ENCODE data around the gene ACKR3. TPM values are rescaled to one million over a fixed set of nuclear protein-coding genes. Genes with fewer than 3 reads are reported as not detected.

ACKR3 gene
- polyA plus RNA-seq, 1 donor from 2014 or later, result 1.7 TPM

DNA sequence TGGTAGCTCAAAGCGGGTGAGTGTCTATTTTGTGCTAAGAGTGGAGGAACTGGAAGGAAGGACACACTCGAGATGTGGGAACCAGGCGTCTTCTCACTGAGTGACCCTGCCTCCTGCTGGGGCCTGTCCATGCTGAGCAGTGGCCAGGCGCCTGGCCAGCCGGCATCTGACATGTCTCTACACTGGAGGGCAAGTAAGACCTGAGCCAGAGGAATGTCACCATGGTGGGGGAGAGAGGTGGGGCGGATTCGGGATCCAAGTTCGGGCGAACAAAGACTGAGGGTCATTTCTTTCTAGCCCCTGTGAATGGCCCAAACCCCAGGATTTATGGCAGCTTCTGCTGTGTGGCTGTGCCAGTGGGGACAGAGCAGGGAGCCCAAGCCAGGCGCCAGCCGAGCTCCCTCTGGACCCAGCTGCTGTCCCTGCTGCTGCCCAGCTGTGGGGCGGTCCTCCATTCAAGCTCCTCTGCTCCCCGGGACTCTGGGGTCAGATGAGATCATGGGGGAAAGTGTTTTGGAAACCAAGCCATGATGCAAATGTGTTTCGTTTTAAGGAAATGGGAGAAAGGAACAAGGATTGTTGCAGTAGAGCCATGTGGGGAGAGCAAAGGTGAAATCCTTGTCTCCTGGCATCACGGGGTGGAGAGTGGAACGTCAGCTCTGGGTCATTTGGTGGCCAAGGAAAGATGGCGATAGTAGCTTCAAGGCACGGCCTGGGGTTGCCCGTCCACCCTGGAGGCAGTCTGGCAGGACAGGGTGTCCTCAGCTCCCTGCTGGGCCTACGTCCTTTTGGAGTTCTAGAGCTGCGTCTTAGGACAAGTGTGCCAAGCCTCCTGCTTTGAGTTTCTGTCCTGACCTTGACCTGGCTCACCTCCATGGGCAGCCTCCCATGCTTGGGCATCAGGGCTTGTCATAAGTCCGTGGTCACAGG, 8.1 kb downstream of the ACKR3 start:
- H3K4me3 ChIP-seq (ENCODE audit: low read length), result no peak overlapping the region
- H3K36me3 ChIP-seq (ENCODE audit: insufficient read depth, low read length), result no peaks in the 10 kb centered on the region
- H3K9me3 ChIP-seq (ENCODE audit: low read length), result no peaks in the 10 kb centered on the region
- H2AFZ ChIP-seq (ENCODE audit: low read depth, low read length), result no peak overlapping the region
- no peaks in the 10 kb centered on the region for H3K9me2 ChIP-seq (ENCODE audit: insufficient read depth, low read length)
- no peaks in the 10 kb centered on the region for H3K27me3 ChIP-seq (ENCODE audit: insufficient read depth, low read depth, low read length)
- no peaks in the 10 kb centered on the region for H3F3A ChIP-seq (ENCODE audit: insufficient read depth, low read length, poor library complexity, severe bottlenecking)
- peaks cover 38% of the 10 kb centered on the region for H3K79me2 ChIP-seq (replicated peaks; ENCODE audit: insufficient read depth, low read length)
- no peaks in the 10 kb centered on the region for H4K20me1 ChIP-seq (ENCODE audit: insufficient read depth)
- TF ChIP-seq, protein P1, sequence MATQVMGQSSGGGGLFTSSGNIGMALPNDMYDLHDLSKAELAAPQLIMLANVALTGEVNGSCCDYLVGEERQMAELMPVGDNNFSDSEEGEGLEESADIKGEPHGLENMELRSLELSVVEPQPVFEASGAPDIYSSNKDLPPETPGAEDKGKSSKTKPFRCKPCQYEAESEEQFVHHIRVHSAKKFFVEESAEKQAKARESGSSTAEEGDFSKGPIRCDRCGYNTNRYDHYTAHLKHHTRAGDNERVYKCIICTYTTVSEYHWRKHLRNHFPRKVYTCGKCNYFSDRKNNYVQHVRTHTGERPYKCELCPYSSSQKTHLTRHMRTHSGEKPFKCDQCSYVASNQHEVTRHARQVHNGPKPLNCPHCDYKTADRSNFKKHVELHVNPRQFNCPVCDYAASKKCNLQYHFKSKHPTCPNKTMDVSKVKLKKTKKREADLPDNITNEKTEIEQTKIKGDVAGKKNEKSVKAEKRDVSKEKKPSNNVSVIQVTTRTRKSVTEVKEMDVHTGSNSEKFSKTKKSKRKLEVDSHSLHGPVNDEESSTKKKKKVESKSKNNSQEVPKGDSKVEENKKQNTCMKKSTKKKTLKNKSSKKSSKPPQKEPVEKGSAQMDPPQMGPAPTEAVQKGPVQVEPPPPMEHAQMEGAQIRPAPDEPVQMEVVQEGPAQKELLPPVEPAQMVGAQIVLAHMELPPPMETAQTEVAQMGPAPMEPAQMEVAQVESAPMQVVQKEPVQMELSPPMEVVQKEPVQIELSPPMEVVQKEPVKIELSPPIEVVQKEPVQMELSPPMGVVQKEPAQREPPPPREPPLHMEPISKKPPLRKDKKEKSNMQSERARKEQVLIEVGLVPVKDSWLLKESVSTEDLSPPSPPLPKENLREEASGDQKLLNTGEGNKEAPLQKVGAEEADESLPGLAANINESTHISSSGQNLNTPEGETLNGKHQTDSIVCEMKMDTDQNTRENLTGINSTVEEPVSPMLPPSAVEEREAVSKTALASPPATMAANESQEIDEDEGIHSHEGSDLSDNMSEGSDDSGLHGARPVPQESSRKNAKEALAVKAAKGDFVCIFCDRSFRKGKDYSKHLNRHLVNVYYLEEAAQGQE (IDR thresholded peaks at IDR 0.05; ENCODE audit: borderline replicate concordance), result no peak
- TF ChIP-seq MXI1 (conservative IDR thresholded peaks at IDR 0.05; ENCODE audit: poor library complexity, severe bottlenecking) (no peak), SMC3 (conservative IDR thresholded peaks at IDR 0.05; ENCODE audit: poor library complexity) (no peak)
- TF ChIP-seq, protein P2, sequence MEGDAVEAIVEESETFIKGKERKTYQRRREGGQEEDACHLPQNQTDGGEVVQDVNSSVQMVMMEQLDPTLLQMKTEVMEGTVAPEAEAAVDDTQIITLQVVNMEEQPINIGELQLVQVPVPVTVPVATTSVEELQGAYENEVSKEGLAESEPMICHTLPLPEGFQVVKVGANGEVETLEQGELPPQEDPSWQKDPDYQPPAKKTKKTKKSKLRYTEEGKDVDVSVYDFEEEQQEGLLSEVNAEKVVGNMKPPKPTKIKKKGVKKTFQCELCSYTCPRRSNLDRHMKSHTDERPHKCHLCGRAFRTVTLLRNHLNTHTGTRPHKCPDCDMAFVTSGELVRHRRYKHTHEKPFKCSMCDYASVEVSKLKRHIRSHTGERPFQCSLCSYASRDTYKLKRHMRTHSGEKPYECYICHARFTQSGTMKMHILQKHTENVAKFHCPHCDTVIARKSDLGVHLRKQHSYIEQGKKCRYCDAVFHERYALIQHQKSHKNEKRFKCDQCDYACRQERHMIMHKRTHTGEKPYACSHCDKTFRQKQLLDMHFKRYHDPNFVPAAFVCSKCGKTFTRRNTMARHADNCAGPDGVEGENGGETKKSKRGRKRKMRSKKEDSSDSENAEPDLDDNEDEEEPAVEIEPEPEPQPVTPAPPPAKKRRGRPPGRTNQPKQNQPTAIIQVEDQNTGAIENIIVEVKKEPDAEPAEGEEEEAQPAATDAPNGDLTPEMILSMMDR (IDR thresholded peaks at IDR 0.05; ENCODE audit: poor library complexity, severe bottlenecking), result no peak
- H3K27ac ChIP-seq (ENCODE audit: low read length), result no peak overlapping the region
- no peak overlapping the region for H3K9ac ChIP-seq (ENCODE audit: low read length)
- H3K4me2 ChIP-seq (ENCODE audit: low read length), result no peak overlapping the region

DNA sequence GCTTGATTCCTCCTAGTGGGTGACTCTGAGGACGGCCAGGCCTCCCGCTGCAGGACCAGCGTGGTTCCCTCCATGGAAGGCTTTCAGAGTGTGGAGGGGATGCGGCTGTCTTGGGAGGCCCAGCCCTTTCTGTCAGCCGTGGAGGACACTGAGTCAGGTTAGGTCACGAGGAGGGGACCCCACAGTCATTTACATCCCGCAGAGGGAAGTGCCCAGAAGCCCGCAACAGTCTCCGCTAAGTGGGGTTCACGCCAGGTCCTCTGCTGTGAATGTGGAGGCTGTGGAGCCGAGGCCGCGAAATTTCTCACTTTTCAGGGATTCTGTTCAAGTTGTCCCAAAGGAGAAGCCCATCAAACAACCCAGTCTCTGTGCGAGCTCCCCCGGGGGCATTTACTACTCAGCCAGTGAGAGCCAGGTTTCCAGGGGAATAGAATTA, 8.8 kb downstream of the ACKR3 start:
- Histone ChIP-seq H3K9ac (ENCODE audit: low read length) (no peak overlapping the region), H3F3A (ENCODE audit: insufficient read depth, low read length, poor library complexity, severe bottlenecking) (no peaks in the 10 kb centered on the region), H3K27me3 (ENCODE audit: insufficient read depth, low read depth, low read length) (no peaks in the 10 kb centered on the region), H3K9me3 (ENCODE audit: low read length) (no peaks in the 10 kb centered on the region), H2AFZ (ENCODE audit: low read depth, low read length) (no peak overlapping the region), H4K20me1 (ENCODE audit: insufficient read depth) (no peaks in the 10 kb centered on the region), H3K27ac (ENCODE audit: low read length) (no peak overlapping the region), H3K36me3 (ENCODE audit: insufficient read depth, low read length) (no peaks in the 10 kb centered on the region), H3K79me2 (replicated peaks; ENCODE audit: insufficient read depth, low read length) (peaks cover 31% of the 10 kb centered on the region), H3K9me2 (ENCODE audit: insufficient read depth, low read length) (no peaks in the 10 kb centered on the region), H3K4me3 (ENCODE audit: low read length) (no peak overlapping the region), H3K4me2 (ENCODE audit: low read length) (no peak overlapping the region)
- TF ChIP-seq EZH2 (IDR thresholded peaks at IDR 0.05; ENCODE audit: borderline replicate concordance, insufficient read depth, low read length, poor library complexity, severe bottlenecking) (no peak), SMC3 (conservative IDR thresholded peaks at IDR 0.05; ENCODE audit: poor library complexity) (no peak)
- TF ChIP-seq, protein P2 (IDR thresholded peaks at IDR 0.05; ENCODE audit: poor library complexity, severe bottlenecking), result no peak
